Measurements from ENCODE around the gene FKBP8. TPM values are rescaled to one million over a fixed set of nuclear protein-coding genes. Genes with fewer than 3 reads are reported as not detected.
A peak's percentile ranks its signal among the peaks of the same experiment; 100 is the strongest.
"Not testable (repeated sequence)": the region's sequence is repeated elsewhere in the genome, so short reads cannot be mapped to it uniquely, and the experiment has no call there.

FKBP8 gene
- total RNA-seq: 253 and 288 TPM in 2 replicates

- no peak for TF ChIP-seq CTCF (IDR thresholded peaks at IDR 0.05; ENCODE audit: extremely low read depth, low read depth, low read length)
- peak within 1 kb of the TSS; percentile 96 for H3K4me2 ChIP-seq (ENCODE audit: insufficient read depth, low read length)
- H3K4me1 ChIP-seq (ENCODE audit: insufficient read depth, low read length): peaks cover 16% of the 10 kb centered on the region
- peak within 1 kb of the TSS; percentile 96 for H2AFZ ChIP-seq (ENCODE audit: low read length)
- peaks cover 19% of the 10 kb centered on the region for H3K79me2 ChIP-seq (ENCODE audit: insufficient read depth, low read length)
- peaks cover 24% of the 10 kb centered on the region for H3K36me3 ChIP-seq (ENCODE audit: insufficient read depth, low read length)
- no peaks in the 10 kb centered on the region for H3K9me3 ChIP-seq (ENCODE audit: low read depth, low read length)
- H3K27me3 ChIP-seq (ENCODE audit: insufficient read depth, low read length): no peaks in the 10 kb centered on the region
- peak within 1 kb of the TSS; percentile 73 for H3K27ac ChIP-seq (ENCODE audit: low read depth, low read length)
- peaks cover 4% of the 10 kb centered on the region for H4K20me1 ChIP-seq (ENCODE audit: insufficient read depth, low read length)
- peak within 1 kb of the TSS; percentile 78 for H3K4me3 ChIP-seq (ENCODE audit: insufficient read depth, low read length)
- DNase-seq (ENCODE audit: insufficient read length, low spot score, missing footprints): peak; percentile 100
Observed at GRCh38 chr19:18542941-18543813, at the start of gene FKBP8. FKBP8 (minus strand) TSS chr19:18543573; CDS start chr19:18541970, 1,603 bp downstream.

- not testable (repeated sequence) for H3K79me2 ChIP-seq (ENCODE audit: insufficient read depth, low read length); H3K36me3 ChIP-seq (ENCODE audit: insufficient read depth, low read length); H3K27me3 ChIP-seq (ENCODE audit: insufficient read depth, low read length); H3K4me2 ChIP-seq (ENCODE audit: insufficient read depth, low read length); H3K4me3 ChIP-seq (ENCODE audit: insufficient read depth, low read length); H4K20me1 ChIP-seq (ENCODE audit: insufficient read depth, low read length); H3K9me3 ChIP-seq (ENCODE audit: low read depth, low read length); H2AFZ ChIP-seq (ENCODE audit: low read length); H3K27ac ChIP-seq (ENCODE audit: low read depth, low read length)
- peaks cover 19% of the 10 kb centered on the region for H3K4me1 ChIP-seq (ENCODE audit: insufficient read depth, low read length)
- peak; percentile 77 for DNase-seq (ENCODE audit: insufficient read length, low spot score, missing footprints)
Observed at GRCh38 chr19:18592732-18593131, 49.4 kb upstream of the FKBP8 start.

GRCh38 chr19:18591735-18592385, 48.5 kb upstream of the FKBP8 start:
- peak; percentile 74 for DNase-seq (ENCODE audit: insufficient read length, low spot score, missing footprints)
- Histone ChIP-seq H2AFZ (ENCODE audit: low read length) (no peak overlapping the region), H4K20me1 (ENCODE audit: insufficient read depth, low read length) (peaks cover 8% of the 10 kb centered on the region), H3K27ac (ENCODE audit: low read depth, low read length) (no peak overlapping the region), H3K9me3 (ENCODE audit: low read depth, low read length) (no peaks in the 10 kb centered on the region), H3K4me2 (ENCODE audit: insufficient read depth, low read length) (no peak overlapping the region), H3K4me3 (ENCODE audit: insufficient read depth, low read length) (no peak overlapping the region), H3K79me2 (ENCODE audit: insufficient read depth, low read length) (no peaks in the 10 kb centered on the region), H3K4me1 (ENCODE audit: insufficient read depth, low read length) (peaks cover 19% of the 10 kb centered on the region), H3K36me3 (ENCODE audit: insufficient read depth, low read length) (peaks cover 3% of the 10 kb centered on the region), H3K27me3 (ENCODE audit: insufficient read depth, low read length) (no peaks in the 10 kb centered on the region)
- no peak for TF ChIP-seq CTCF (IDR thresholded peaks at IDR 0.05; ENCODE audit: extremely low read depth, low read depth, low read length)

GRCh38 chr19:18590273-18591272, 47.2 kb upstream of the FKBP8 start:
- Histone ChIP-seq H3K9me3 (ENCODE audit: low read depth, low read length) (no peaks in the 10 kb centered on the region), H3K4me2 (ENCODE audit: insufficient read depth, low read length) (peak overlapping the region; percentile 98), H3K36me3 (ENCODE audit: insufficient read depth, low read length) (peaks cover 3% of the 10 kb centered on the region), H2AFZ (ENCODE audit: low read length) (no peak overlapping the region), H3K27ac (ENCODE audit: low read depth, low read length) (no peak overlapping the region), H3K27me3 (ENCODE audit: insufficient read depth, low read length) (no peaks in the 10 kb centered on the region), H3K4me3 (ENCODE audit: insufficient read depth, low read length) (peak overlapping the region; percentile 91), H3K79me2 (ENCODE audit: insufficient read depth, low read length) (no peaks in the 10 kb centered on the region), H3K4me1 (ENCODE audit: insufficient read depth, low read length) (peaks cover 19% of the 10 kb centered on the region), H4K20me1 (ENCODE audit: insufficient read depth, low read length) (peaks cover 8% of the 10 kb centered on the region)
- peak; percentile 86 for DNase-seq (ENCODE audit: insufficient read length, low spot score, missing footprints)
- TF ChIP-seq CTCF (IDR thresholded peaks at IDR 0.05; ENCODE audit: extremely low read depth, low read depth, low read length): peak; percentile 32
